Neural progenitor cell (in vitro differentiated cells): ENCODE measurements around the gene ZBTB42.

Experiments
- CTCF ChIP-seq: fragments of 200-600 bp; sonication (generic); IDR thresholded peaks from 2 replicates; pipeline ENCODE4 v1.5.1; 2017; ENCODE audit warnings: antibody characterized with exemption, mild to moderate bottlenecking
- EZH2 ChIP-seq: fragments of 200-600 bp; sonication (generic); IDR thresholded peaks from 2 replicates; pipeline ENCODE4 v1.6.1; 2017; ENCODE audit warnings: antibody characterized with exemption, mild to moderate bottlenecking, moderate library complexity

- TF ChIP-seq CTCF (no peak), EZH2 (no peak)
These were observed 7.3 kb upstream of the ZBTB42 start for GRCh38 chr14:104793703-104793959.
